HCT116 (cell line): ENCODE data around the gene LRSAM1. TPM values are rescaled to one million over a fixed set of nuclear protein-coding genes. Genes with fewer than 3 reads are reported as not detected.

Experiments used
- ATAC-seq: fragments of 200-7000 bp; cut with Tn5 transposase; 2 replicates; pipeline ENCODE4 v1.9.1; 2020; ENCODE audit warnings: mild to moderate bottlenecking, moderate library complexity
- BruUV-seq: library from RNA; stranded (reverse); fragments of 400-500 nt; replicated peaks from 2 replicates; lab custom pipeline; 2021; lab: Mats Ljungman, UMichigan
- CTCF ChIA-PET: fragments of 300-600 bp; sonication (Branson Sonifier 250); formaldehyde crosslinking; loops from one replicate; lab custom pipeline; 2021; ENCODE audit warnings: antibody characterized with exemption; lab: Charles Lee
- POLR2A ChIA-PET: fragments of 300-600, 350-600 bp; sonication (Branson Sonifier 250); formaldehyde crosslinking; loops from one replicate; lab custom pipeline; 2021; ENCODE audit warnings: antibody characterized with exemption; lab: Charles Lee
- RAD21 ChIA-PET, 2 experiments: fragments of 300-600 bp; sonication (Branson Sonifier 250); formaldehyde crosslinking; loops; one replicate each; lab custom pipeline; 2023; ENCODE audit warnings: low total read pairs in 2 of 2; ENCODE audit not compliant: uncharacterized antibody in 2 of 2, unreplicated experiment in 2 of 2, low non-redundant PET in 1 of 2; lab: Charles Lee
- DNase-seq: peaks from one replicate; pipeline ENCODE4 v3.0.0-alpha.2; 2010; ENCODE audit warnings: low read depth, low spot score
- H2AFZ ChIP-seq: fragments of 200-600 bp; shearing (Covaris generic), sonication (generic); 2 replicates; pipeline ENCODE4 v1.6.1; 2017; ENCODE audit warnings: low read depth, mixed run types, mixed read lengths, antibody characterized with exemption, low read length; ENCODE audit not compliant: poor library complexity, severe bottlenecking
- H3K27ac ChIP-seq: 2 replicates; pipeline ENCODE4 v1.5.1; 2012; ENCODE audit warnings: low read depth, low read length
- H3K27me3 ChIP-seq: fragments of 200-600 bp; sonication (generic); 2 replicates; pipeline ENCODE4 v1.6.1; 2016; ENCODE audit warnings: mixed run types, low read length, mixed read lengths; ENCODE audit not compliant: insufficient read depth
- H3K36me3 ChIP-seq, 2 experiments: fragments of 200-500 bp in 1 of 2; fragments of 200-600 bp in 1 of 2; sonication (Bioruptor generic) in 1 of 2; sonication (generic) in 1 of 2; 2 replicates each; pipeline versions ENCODE4 v1.5.1 to v1.6.1; 2014 to 2016; ENCODE audit warnings: low read length in 2 of 2, inconsistent platforms in 1 of 2, mixed read lengths in 1 of 2, mixed run types in 1 of 2; ENCODE audit not compliant: insufficient read depth in 2 of 2, control insufficient read depth in 1 of 2
- H3K4me1 ChIP-seq, 2 experiments: fragments of 200-600 bp in 1 of 2; sonication (generic) in 1 of 2; 2 replicates each; pipeline versions ENCODE4 v1.5.1 to v1.6.1; 2012 to 2017; ENCODE audit warnings: low read length in 2 of 2, inconsistent platforms in 1 of 2, mild to moderate bottlenecking in 1 of 2, mixed read lengths in 1 of 2, mixed run types in 1 of 2, moderate library complexity in 1 of 2; ENCODE audit not compliant: insufficient read depth in 2 of 2, control insufficient read depth in 1 of 2
- H3K4me2 ChIP-seq: fragments of 200-600 bp; sonication (generic); 2 replicates; pipeline ENCODE4 v1.6.1; 2017; ENCODE audit warnings: mixed run types, low read length, mixed read lengths
- H3K4me3 ChIP-seq, 2 experiments: fragments of 200-600 bp in 1 of 2; sonication (generic) in 1 of 2; replicated peaks in 1 of 2; 2 replicates each; pipeline ENCODE4 v1.5.1; 2011 to 2016; ENCODE audit warnings: low read length in 2 of 2, control low read depth in 1 of 2, low read depth in 1 of 2, mild to moderate bottlenecking in 1 of 2, mixed read lengths in 1 of 2, mixed run types in 1 of 2
- H3K79me2 ChIP-seq: fragments of 200-600 bp; sonication (generic); 2 replicates; pipeline ENCODE4 v1.6.1; 2017; ENCODE audit warnings: mild to moderate bottlenecking, mixed run types, low read length, moderate library complexity, mixed read lengths; ENCODE audit not compliant: insufficient read depth
- H3K9ac ChIP-seq: fragments of 200-600 bp; sonication (generic); 2 replicates; pipeline ENCODE4 v1.6.1; 2016; ENCODE audit warnings: low read length, mixed read lengths
- H3K9me2 ChIP-seq: fragments of 200-600 bp; sonication (generic), shearing (Covaris generic); 2 replicates; pipeline ENCODE4 v1.6.1; 2017; ENCODE audit warnings: mixed run types, mild to moderate bottlenecking, moderate library complexity; ENCODE audit not compliant: insufficient read depth
- H3K9me3 ChIP-seq, 2 experiments: fragments of 200-500 bp in 1 of 2; fragments of 200-600 bp in 1 of 2; sonication (Bioruptor generic) in 1 of 2; sonication (generic) in 1 of 2; 2 replicates each; pipeline ENCODE4 v1.6.1; 2014 to 2017; ENCODE audit warnings: low read length in 2 of 2, mixed read lengths in 2 of 2, inconsistent platforms in 1 of 2, low read depth in 1 of 2, mild to moderate bottlenecking in 1 of 2, mixed run types in 1 of 2, moderate library complexity in 1 of 2; ENCODE audit not compliant: control insufficient read depth in 1 of 2, insufficient read depth in 1 of 2
- H4K20me1 ChIP-seq: fragments of 200-600 bp; sonication (generic), shearing (Covaris generic); 2 replicates; pipeline ENCODE4 v1.6.1; 2017; ENCODE audit warnings: mixed run types, mild to moderate bottlenecking, moderate library complexity; ENCODE audit not compliant: insufficient read depth
- ATF3 ChIP-seq: IDR thresholded peaks from 2 replicates; pipeline ENCODE4 v1.6.1; 2012
- EGR1 ChIP-seq: IDR thresholded peaks from 2 replicates; pipeline ENCODE4 v1.6.1; 2012; ENCODE audit warnings: low read depth
- ELF1 ChIP-seq: IDR thresholded peaks from 2 replicates; pipeline ENCODE4 v1.6.1; 2012; ENCODE audit warnings: low read depth, borderline replicate concordance
- EZH2 ChIP-seq: fragments of 200-600 bp; sonication (generic); IDR thresholded peaks from 2 replicates; pipeline ENCODE4 v1.6.1; 2017; ENCODE audit warnings: antibody characterized with exemption, mixed run types
- EZH2phosphoT487 ChIP-seq: fragments of 200-600 bp; IDR thresholded peaks from 2 replicates; pipeline ENCODE4 v1.6.1; 2018; ENCODE audit warnings: antibody characterized with exemption, borderline replicate concordance
- FOSL1 ChIP-seq: IDR thresholded peaks from 2 replicates; pipeline ENCODE4 v1.6.1; 2012; ENCODE audit warnings: low read depth
- JUND ChIP-seq: IDR thresholded peaks from 2 replicates; pipeline ENCODE4 v1.6.1; 2012
- POLR2A ChIP-seq: IDR thresholded peaks from 2 replicates; pipeline ENCODE4 v1.7.0; 2011; ENCODE audit warnings: borderline replicate concordance; ENCODE audit not compliant: insufficient read depth, insufficient read length; ENCODE audit errors: extremely low read depth
- RAD21 ChIP-seq: IDR thresholded peaks from 2 replicates; pipeline ENCODE4 v1.6.1; 2012; ENCODE audit warnings: low read depth, mild to moderate bottlenecking
- REST ChIP-seq: IDR thresholded peaks from 2 replicates; pipeline ENCODE4 v1.6.1; 2012; ENCODE audit warnings: low read depth
- SIN3A ChIP-seq: IDR thresholded peaks from 2 replicates; pipeline ENCODE4 v1.6.1; 2012; ENCODE audit warnings: low read depth
- SRF ChIP-seq: IDR thresholded peaks from 2 replicates; pipeline ENCODE4 v1.6.1; 2012; ENCODE audit warnings: low read depth
- TCF7L2 ChIP-seq: IDR thresholded peaks from 2 replicates; pipeline ENCODE4 v1.7.0; 2011; ENCODE audit warnings: borderline replicate concordance, inconsistent platforms; ENCODE audit not compliant: insufficient read depth, insufficient read length; ENCODE audit errors: extremely low read depth
- YY1 ChIP-seq: IDR thresholded peaks from 2 replicates; pipeline ENCODE4 v1.6.1; 2011; ENCODE audit warnings: low read length, low read depth, moderate library complexity, mild to moderate bottlenecking; ENCODE audit not compliant: insufficient replicate concordance; ENCODE audit errors: extremely low read depth
- ZBTB33 ChIP-seq: IDR thresholded peaks from 2 replicates; pipeline ENCODE4 v1.6.1; 2011; ENCODE audit warnings: mild to moderate bottlenecking, low read length, moderate library complexity; ENCODE audit not compliant: insufficient replicate concordance; ENCODE audit errors: extremely low read depth
- ZFX ChIP-seq: fragments of 450-650 bp; IDR thresholded peaks from 2 replicates; pipeline ENCODE4 v1.6.1; 2017
- intact Hi-C: fragments of 100-400 bp; cut with micrococcal nuclease; formaldehyde crosslinking; loops from 2 replicates; pipeline ENCODE4 v1.10.0; 2022
- total RNA-seq: library from RNA; stranded (reverse); gene quantifications from one replicate; pipeline ENCODE4 v1.2.1, GENCODE V29; 2021; ENCODE audit not compliant: unreplicated experiment

The LRSAM1 gene
- total RNA-seq, 1 experiment from 2014 or later, result 25.9 TPM

- no peaks in the 10 kb centered on the region for H4K20me1 ChIP-seq
- no peaks in the 10 kb centered on the region for H3K27me3 ChIP-seq
- H2AFZ ChIP-seq, result no peak overlapping the region
- H3K4me3 ChIP-seq, result no peak overlapping the region
- H3K27ac ChIP-seq, result no peak overlapping the region
- no TSS peak for BruUV-seq
- H3K9me3 ChIP-seq, result peaks cover 14 to 25% of the 10 kb centered on the region in 2 experiments; a peak in 3 of 4 replicates
- ChIA-PET POLR2A (no interaction called here), RAD21 (no interaction called here), CTCF (no interaction called here)
- no peak for ATAC-seq
- no peak overlapping the region for H3K9ac ChIP-seq
- peaks cover 0 to under 1% of the 10 kb centered on the region in 2 experiments; a peak in 1 of 4 replicates for H3K4me1 ChIP-seq
- H3K4me2 ChIP-seq, result no peak overlapping the region
- TF ChIP-seq SIN3A (no peak), ATF3 (no peak), TCF7L2 (no peak), JUND (no peak), ZBTB33 (no peak), EZH2 (no peak), RAD21 (no peak), POLR2A (no peak), EZH2phosphoT487 (no peak), YY1 (no peak), ZFX (no peak), REST (no peak), SRF (no peak), ELF1 (no peak), FOSL1 (no peak), EGR1 (no peak)
- peaks cover 27% of the 10 kb centered on the region; the same call in 1 of the 2 replicates for H3K79me2 ChIP-seq
- H3K36me3 ChIP-seq, result peaks cover 25 to 48% of the 10 kb centered on the region in 2 experiments
- H3K9me2 ChIP-seq, result no peaks in the 10 kb centered on the region
- intact Hi-C loops, result no loop called here
- DNase-seq, result no peak
These were observed 77.3 kb downstream of the LRSAM1 start for GRCh38 chr9:127528422-127529251.
